Kidney (tissue), 22 donors: ENCODE data around the gene HOXA4. TPM values are rescaled to one million over a fixed set of nuclear protein-coding genes. Genes with fewer than 3 reads are reported as not detected.

Experiments
- DNase-seq, 5 donors: peaks; one replicate each; pipeline ENCODE4 v3.0.0-alpha.2; 2013 to 2020
- FAIRE-seq: peaks from 2 replicates; lab custom pipeline; 2012; peaks lifted over from hg19 to GRCh38; lab: Jason Lieb, UNC
- H3K27ac ChIP-seq, 2 donors: one replicate each; pipeline ENCODE4 v1.7.0; 2013; ENCODE audit warnings: low read depth in 2 of 2, low read length in 2 of 2, inconsistent platforms in 1 of 2
- H3K27me3 ChIP-seq: one replicate; pipeline ENCODE4 v1.7.1; 2013; ENCODE audit warnings: low read length, inconsistent platforms; ENCODE audit not compliant: control insufficient read depth, insufficient read depth
- H3K36me3 ChIP-seq, 3 donors: one replicate each; pipeline versions ENCODE4 v1.7.0 to v1.7.1; 2013; ENCODE audit warnings: low read length in 3 of 3, control low read depth in 1 of 3, inconsistent platforms in 1 of 3; ENCODE audit not compliant: insufficient read depth in 3 of 3, control insufficient read depth in 2 of 3
- H3K4me1 ChIP-seq, 3 donors: one replicate each; pipeline versions ENCODE4 v1.7.0 to v1.7.1; 2013; ENCODE audit warnings: low read length in 3 of 3, inconsistent platforms in 1 of 3, low read depth in 1 of 3; ENCODE audit not compliant: control insufficient read depth in 2 of 3, insufficient read depth in 2 of 3
- H3K4me3 ChIP-seq, 3 donors: one replicate each; pipeline versions ENCODE4 v1.7.0 to v1.8.1; 2013; ENCODE audit warnings: low read length in 3 of 3, control low read depth in 1 of 3, inconsistent platforms in 1 of 3
- H3K9ac ChIP-seq, 3 donors: one replicate each; pipeline versions ENCODE4 v1.7.0 to v1.7.1; 2013; ENCODE audit warnings: low read length in 3 of 3, control low read depth in 1 of 3, inconsistent platforms in 1 of 3
- H3K9me3 ChIP-seq, 3 donors: one replicate each; pipeline versions ENCODE4 v1.7.0 to v1.7.1; 2013; ENCODE audit warnings: low read length in 3 of 3, control low read depth in 1 of 3, inconsistent platforms in 1 of 3; ENCODE audit not compliant: control insufficient read depth in 2 of 3, insufficient read depth in 1 of 3
- CTCF ChIP-seq: IDR thresholded peaks from 3 replicates; pipeline ENCODE4 v1.5.1; 2012; ENCODE audit warnings: mild to moderate bottlenecking, moderate library complexity, borderline replicate concordance; ENCODE audit not compliant: insufficient read depth; ENCODE audit errors: extremely low read depth
- intact Hi-C: fragments of 100-400 bp; cut with DNase I; formaldehyde crosslinking; loops from one replicate; pipeline ENCODE4 v1.11.1; 2022
- long read RNA-seq, 10 donors: library from polyadenylated mRNA in 1 of 10; unstranded in 1 of 10; transcript quantifications; one replicate each; pipeline ENCODE4 v2.0.0 and lab custom pipeline, GENCODE V29; 2021 to 2026
- polyA plus RNA-seq: library from polyadenylated mRNA; stranded (reverse); fragments of 350-450 nt; fragmentation: Illumina TruSeq; extraction: RNeasy Lipid Tissue Mini Kit (QIAGEN cat#74804); gene quantifications from one replicate; pipeline ENCODE4 v1.2.3, GENCODE V29; 2014; ENCODE audit warnings: low read depth, low replicate concordance; ENCODE audit not compliant: insufficient read depth
- total RNA-seq: library from RNA; stranded (reverse); fragmentation: NEBNext Ultra II Directional; extraction: Animal tissue kit (Norgen Biotek cat#: 25700); gene quantifications from one replicate; pipeline ENCODE4 v1.2.1, GENCODE V29; 2021
- donor health status: control.
- donor health status: control.
- donor health status: control.
- donor health status: control.
- donor health status: control.
- donor health status: DM: yes; HTN: yes; CAD: no.
- donor health status: Normal renal cell carcinoma (clear cell type).

Gene HOXA4
- total RNA-seq = 11.2 TPM
- 13.0 TPM for polyA plus RNA-seq
- long read RNA-seq, donor 1, transcript HOXA4-204 (2 exons, 1,728 nt) = major isoform, 6 of 6 reads
- long read RNA-seq, donor 1, partial matches to known transcripts = 0 of 6 reads
- long read RNA-seq, donor 1, other reads (novel, unspliced or antisense) = 0 of 6 reads
- long read RNA-seq, donor 2, partial matches to known transcripts = 0 of 1 reads
- long read RNA-seq, donor 2, other reads (novel, unspliced or antisense) = 0 of 1 reads
- long read RNA-seq, donor 3, transcript HOXA4-204 (2 exons, 1,728 nt) = major isoform, 5 of 5 reads
- long read RNA-seq, donor 3, partial matches to known transcripts = 0 of 5 reads
- long read RNA-seq, donor 3, other reads (novel, unspliced or antisense) = 0 of 5 reads
- long read RNA-seq, donor 4, partial matches to known transcripts = 0 of 4 reads
- long read RNA-seq, donor 4, other reads (novel, unspliced or antisense) = 0 of 4 reads
- long read RNA-seq, donor 5 = 0 reads
- long read RNA-seq, donor 6, partial matches to known transcripts = 0 of 4 reads
- long read RNA-seq, donor 6, other reads (novel, unspliced or antisense) = 0 of 4 reads
- long read RNA-seq, donor 7, transcript HOXA4-204 (2 exons, 1,728 nt) = major isoform, 5 of 8 reads
- long read RNA-seq, donor 7, partial matches to known transcripts = 0 of 8 reads
- long read RNA-seq, donor 7, other reads (novel, unspliced or antisense) = 3 of 8 reads
- long read RNA-seq, donor 8, partial matches to known transcripts = 0 of 2 reads
- long read RNA-seq, donor 8, other reads (novel, unspliced or antisense) = 0 of 2 reads
- long read RNA-seq, donor 9, partial matches to known transcripts = 0 of 2 reads
- long read RNA-seq, donor 9, other reads (novel, unspliced or antisense) = 0 of 2 reads
- long read RNA-seq, donor 10, transcript HOXA4-204 (2 exons, 1,728 nt) = major isoform, 6 of 6 reads
- long read RNA-seq, donor 10, partial matches to known transcripts = 0 of 6 reads
- long read RNA-seq, donor 10, other reads (novel, unspliced or antisense) = 0 of 6 reads

GRCh38 chr7:27130540-27131389 is at the start of gene HOXA4:
Gene HOXA4, minus strand, starts transcription at chr7:27130757. Its CDS starts 24 bp downstream, at chr7:27130733.
- peaks cover 19 to 38% (median 37%) of the 10 kb centered on the region in 3 donors for H3K4me1 ChIP-seq
- TF ChIP-seq CTCF = no peak
- H3K4me3 ChIP-seq = peak within 1 kb of the TSS; percentile 62 to 82 (median 73)
- H3K27ac ChIP-seq = peak within 1 kb of the TSS; percentile 92 to 97
- H3K9me3 ChIP-seq = no peaks in the 10 kb centered on the region
- peaks cover 0 to 2% (median 0%) of the 10 kb centered on the region in 3 donors for H3K36me3 ChIP-seq
- H3K27me3 ChIP-seq = no peaks in the 10 kb centered on the region
- intact Hi-C loops = no loop called here
- DNase-seq (peak; percentile 95 to 98 (median 96)), FAIRE-seq (no peak)
- H3K9ac ChIP-seq = peak within 1 kb of the TSS; percentile 31 to 92 (median 78)

- peaks cover 0 to 4% (median 0%) of the 10 kb centered on the region in 3 donors for H3K4me1 ChIP-seq
- H3K27ac ChIP-seq = peak overlapping the region; percentile 60 to 94
- DNase-seq (peak; percentile 93 to 97 (median 95)), FAIRE-seq (no peak)
- peak overlapping the region; percentile 56 to 74 (median 63) for H3K9ac ChIP-seq
- intact Hi-C loops = loop anchor here (10.0 kb wide), 1 partner anchor 1325 kb away; no protein-coding TSS in a partner anchor
- peak; percentile 75 for TF ChIP-seq CTCF
- no peaks in the 10 kb centered on the region for H3K27me3 ChIP-seq
- H3K36me3 ChIP-seq = no peaks in the 10 kb centered on the region
- no peaks in the 10 kb centered on the region for H3K9me3 ChIP-seq
- H3K4me3 ChIP-seq = peak overlapping the region; percentile 67 to 86 (median 68)
These were observed 49.2 kb upstream of the HOXA4 start for GRCh38 chr7:27179503-27180430.
